ENCODE measurements around the gene HAPLN3. TPM values are rescaled to one million over a fixed set of nuclear protein-coding genes. Genes with fewer than 3 reads are reported as not detected.

The HAPLN3 gene
- total RNA-seq, 2 donors from 2014 or later, result 103 to 105 TPM

GRCh38 chr15:88835646-88836045 lies 59.7 kb downstream of the HAPLN3 start:
- no peak overlapping the region for H3K4me3 Mint-ChIP-seq
- peaks cover 32% of the 10 kb centered on the region for H3K27me3 Mint-ChIP-seq
- no peak for DNase-seq
- no peaks in the 10 kb centered on the region for H3K36me3 Mint-ChIP-seq (ENCODE audit: low read depth)
- ATAC-seq, result no peak
- peaks cover 10% of the 10 kb centered on the region for H3K4me1 Mint-ChIP-seq
- H3K9me3 ChIP-seq (ENCODE audit: control insufficient read depth, low read length, poor library complexity, severe bottlenecking), result no peaks in the 10 kb centered on the region
- no peak overlapping the region for H3K27ac Mint-ChIP-seq

DNA sequence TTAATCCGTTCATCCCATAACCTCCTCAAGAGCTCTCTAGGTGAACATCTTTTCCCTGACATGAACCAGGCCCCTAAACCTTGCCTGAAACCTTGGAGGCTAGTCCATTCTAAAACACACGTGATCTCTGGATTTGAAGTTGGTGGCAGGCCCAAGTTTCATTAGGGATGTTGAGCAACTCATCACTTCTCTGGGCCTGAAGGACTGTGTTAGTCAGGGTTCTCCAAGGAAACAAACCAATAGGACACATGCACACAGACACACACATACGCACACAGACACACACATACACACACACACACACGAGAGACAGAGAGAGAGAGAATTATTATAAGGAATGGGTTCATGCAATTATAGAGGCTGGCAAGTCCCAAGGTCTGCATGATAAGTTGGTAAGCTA lies 60.2 kb downstream of the HAPLN3 start:
- peaks cover 10% of the 10 kb centered on the region for H3K4me1 Mint-ChIP-seq
- H3K4me3 Mint-ChIP-seq, result no peak overlapping the region
- peaks cover 27% of the 10 kb centered on the region for H3K27me3 Mint-ChIP-seq
- ATAC-seq (no peak), DNase-seq (no peak)
- no peaks in the 10 kb centered on the region for H3K36me3 Mint-ChIP-seq (ENCODE audit: low read depth)
- no peaks in the 10 kb centered on the region for H3K9me3 ChIP-seq (ENCODE audit: control insufficient read depth, low read length, poor library complexity, severe bottlenecking)
- H3K27ac Mint-ChIP-seq, result no peak overlapping the region

- ATAC-seq, result no peak
- no peak overlapping the region for H3K27ac Mint-ChIP-seq
- H3K9me3 ChIP-seq (ENCODE audit: control insufficient read depth, low read length, poor library complexity, severe bottlenecking), result no peaks in the 10 kb centered on the region
- peaks cover 10% of the 10 kb centered on the region for H3K4me1 Mint-ChIP-seq
- no peaks in the 10 kb centered on the region for H3K36me3 Mint-ChIP-seq (ENCODE audit: low read depth)
- no peak overlapping the region for H3K4me3 Mint-ChIP-seq
- H3K27me3 Mint-ChIP-seq, result peaks cover 19% of the 10 kb centered on the region
- DNase-seq, result peak in 1 of 3 donors; percentile 11
These were observed 61.0 kb downstream of the HAPLN3 start for GRCh38 chr15:88834211-88834812.

- peaks cover 10% of the 10 kb centered on the region for H3K4me1 Mint-ChIP-seq
- no peak overlapping the region for H3K27ac Mint-ChIP-seq
- no peaks in the 10 kb centered on the region for H3K36me3 Mint-ChIP-seq (ENCODE audit: low read depth)
- H3K4me3 Mint-ChIP-seq, result no peak overlapping the region
- no peak for DNase-seq
- no peak for ATAC-seq
- H3K9me3 ChIP-seq (ENCODE audit: control insufficient read depth, low read length, poor library complexity, severe bottlenecking), result no peaks in the 10 kb centered on the region
- H3K27me3 Mint-ChIP-seq, result peaks cover 14% of the 10 kb centered on the region
These were observed 61.6 kb downstream of the HAPLN3 start for GRCh38 chr15:88833731-88834100.

GRCh38 chr15:88832820-88833730 lies 62.3 kb downstream of the HAPLN3 start:
- no peak for ATAC-seq

DNA sequence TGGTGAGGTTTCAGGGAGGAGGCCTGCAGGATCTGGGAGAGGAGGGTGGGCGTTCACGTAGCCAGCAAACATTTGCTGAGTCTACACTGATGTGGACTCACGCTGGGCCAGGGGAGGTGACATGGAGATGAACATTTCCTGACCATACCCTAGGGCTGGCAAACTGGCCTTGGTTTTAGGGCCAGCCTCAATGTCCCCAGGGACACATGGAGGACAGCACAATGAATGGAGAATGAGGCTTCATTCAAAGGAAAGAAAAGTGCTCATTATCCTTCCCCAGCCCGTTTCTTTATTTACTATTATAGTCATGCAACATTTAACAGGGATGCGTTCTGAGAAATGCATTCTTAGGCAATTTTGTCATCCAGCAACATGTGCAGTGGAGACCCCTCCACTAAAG lies 65.3 kb downstream of the HAPLN3 start:
- Mint-ChIP-seq H3K27me3 (peaks cover 28% of the 10 kb centered on the region), H3K4me1 (peaks cover 10% of the 10 kb centered on the region), H3K27ac (no peak overlapping the region), H3K36me3 (ENCODE audit: low read depth) (peaks cover 2% of the 10 kb centered on the region), H3K4me3 (no peak overlapping the region)
- no peak for ATAC-seq
- H3K9me3 ChIP-seq (ENCODE audit: control insufficient read depth, low read length, poor library complexity, severe bottlenecking), result no peaks in the 10 kb centered on the region
- no peak for DNase-seq

More at GRCh38 chr15:88832820-88833730, 62.3 kb downstream of the HAPLN3 start:
- no peaks in the 10 kb centered on the region for H3K9me3 ChIP-seq (ENCODE audit: control insufficient read depth, low read length, poor library complexity, severe bottlenecking)
- no peak for DNase-seq
- H3K27ac Mint-ChIP-seq, result peak overlapping the region; percentile 16
- no peaks in the 10 kb centered on the region for H3K36me3 Mint-ChIP-seq (ENCODE audit: low read depth)
- H3K4me3 Mint-ChIP-seq, result peak overlapping the region; percentile 12
- H3K27me3 Mint-ChIP-seq, result peaks cover 9% of the 10 kb centered on the region
- peaks cover 10% of the 10 kb centered on the region for H3K4me1 Mint-ChIP-seq

DNA sequence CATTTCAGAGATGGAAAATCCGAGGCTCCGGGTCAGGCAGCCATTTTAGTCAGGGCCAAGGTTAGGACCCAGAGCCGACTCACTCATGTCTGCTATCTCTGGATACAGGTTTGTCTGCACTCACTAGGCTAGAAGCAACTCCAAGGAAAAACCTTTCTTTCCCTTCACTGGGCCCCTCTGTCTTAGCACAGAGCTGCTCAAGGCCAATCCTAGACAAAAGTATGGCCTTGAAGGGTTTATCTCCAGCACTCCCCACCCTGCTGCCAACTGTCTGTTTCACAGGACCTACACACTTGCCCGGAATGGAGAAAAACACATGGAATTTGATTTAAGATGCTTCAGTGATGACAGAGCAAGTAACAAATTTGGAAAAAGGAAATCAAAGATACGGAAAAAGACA lies 66.6 kb downstream of the HAPLN3 start:
- Mint-ChIP-seq H3K36me3 (ENCODE audit: low read depth) (peaks cover 2% of the 10 kb centered on the region), H3K4me1 (peaks cover 7% of the 10 kb centered on the region), H3K27ac (no peak overlapping the region), H3K27me3 (peaks cover 33% of the 10 kb centered on the region), H3K4me3 (no peak overlapping the region)
- no peaks in the 10 kb centered on the region for H3K9me3 ChIP-seq (ENCODE audit: control insufficient read depth, low read length, poor library complexity, severe bottlenecking)
- DNase-seq (no peak), ATAC-seq (no peak)

Other genes with a start within 250 kb of the HAPLN3 start
- not detected for gene ACAN, start 92.1 kb downstream of the HAPLN3 start, total RNA-seq
- 10 to 100 TPM; 69.1 to 77.8 TPM for gene MFGE8, start 17.8 kb upstream of the HAPLN3 start, total RNA-seq
- gene ABHD2, start 192.9 kb upstream of the HAPLN3 start, total RNA-seq, result 10 to 100 TPM; 55.6 to 58.2 TPM

Data from T-helper 17 cell (primary cell).